DOHH2 (cell line): ENCODE measurements around the gene HOXC5.

Experiments
- H3F3A ChIP-seq: fragments of 200-600 bp; sonication (generic), shearing (Covaris generic); 2 replicates; pipeline ENCODE4 v1.6.0; 2016; ENCODE audit warnings: antibody characterized with exemption, mild to moderate bottlenecking; ENCODE audit not compliant: control insufficient read depth, insufficient read depth
- H3K27ac ChIP-seq: fragments of 200-600 bp; sonication (generic); 2 replicates; pipeline ENCODE4 v1.5.1; 2014; ENCODE audit warnings: low read depth, mild to moderate bottlenecking, low read length, moderate library complexity
- H3K27me3 ChIP-seq: fragments of 200-600 bp; sonication (generic); 2 replicates; pipeline ENCODE4 v1.6.1; 2014; ENCODE audit warnings: mild to moderate bottlenecking, low read length, mixed read lengths; ENCODE audit not compliant: control insufficient read depth
- H3K36me3 ChIP-seq: fragments of 200-600 bp; sonication (generic); 2 replicates; pipeline ENCODE4 v1.6.1; 2014; ENCODE audit warnings: mild to moderate bottlenecking, low read length, moderate library complexity, mixed read lengths; ENCODE audit not compliant: control insufficient read depth
- H3K4me1 ChIP-seq: fragments of 200-600 bp; sonication (generic); 2 replicates; pipeline ENCODE4 v1.6.1; 2014; ENCODE audit warnings: mild to moderate bottlenecking, low read length, mixed read lengths; ENCODE audit not compliant: control insufficient read depth
- H3K4me2 ChIP-seq: fragments of 200-600 bp; sonication (generic); 2 replicates; pipeline ENCODE4 v1.6.0; 2014; ENCODE audit warnings: mild to moderate bottlenecking, low read length, moderate library complexity
- H3K4me3 ChIP-seq: fragments of 200-600 bp; sonication (generic); 2 replicates; pipeline ENCODE4 v1.5.1; 2014; ENCODE audit warnings: mild to moderate bottlenecking, low read length, mixed read lengths
- H3K79me2 ChIP-seq: fragments of 200-600 bp; sonication (generic); 2 replicates; pipeline ENCODE4 v1.6.1; 2014; ENCODE audit warnings: mild to moderate bottlenecking, low read length, mixed read lengths; ENCODE audit not compliant: control insufficient read depth
- H3K9me2 ChIP-seq: fragments of 200-600 bp; sonication (generic); replicated peaks from 2 replicates; pipeline ENCODE4 v1.6.1; 2014; ENCODE audit warnings: mild to moderate bottlenecking, low read length, mixed read lengths; ENCODE audit not compliant: control insufficient read depth
- H3K9me3 ChIP-seq: fragments of 200-600 bp; sonication (generic); 2 replicates; pipeline ENCODE4 v1.6.1; 2014; ENCODE audit warnings: antibody characterized with exemption, low read length, mixed read lengths; ENCODE audit not compliant: control insufficient read depth, insufficient read depth
- H4K20me1 ChIP-seq: fragments of 200-600 bp; sonication (generic); 2 replicates; pipeline ENCODE4 v1.6.0; 2014; ENCODE audit warnings: low read depth, mild to moderate bottlenecking, antibody characterized with exemption, low read length, moderate library complexity; ENCODE audit not compliant: control insufficient read depth, insufficient read depth
- EZH2phosphoT487 ChIP-seq: fragments of 200-600 bp; sonication (generic); IDR thresholded peaks from 2 replicates; pipeline ENCODE4 v1.6.1; 2017; ENCODE audit warnings: borderline replicate concordance, mild to moderate bottlenecking, antibody characterized with exemption, low read length, moderate library complexity, mixed read lengths
- TF ChIP-seq, protein P1 (sequence below): fragments of 200-600 bp; sonication (generic); IDR thresholded peaks from one replicate; pipeline ENCODE4 v1.5.1; 2014; ENCODE audit warnings: antibody characterized with exemption, mild to moderate bottlenecking, low read depth, low read length; ENCODE audit not compliant: poor library complexity, severe bottlenecking

HOXC5 gene

DNA sequence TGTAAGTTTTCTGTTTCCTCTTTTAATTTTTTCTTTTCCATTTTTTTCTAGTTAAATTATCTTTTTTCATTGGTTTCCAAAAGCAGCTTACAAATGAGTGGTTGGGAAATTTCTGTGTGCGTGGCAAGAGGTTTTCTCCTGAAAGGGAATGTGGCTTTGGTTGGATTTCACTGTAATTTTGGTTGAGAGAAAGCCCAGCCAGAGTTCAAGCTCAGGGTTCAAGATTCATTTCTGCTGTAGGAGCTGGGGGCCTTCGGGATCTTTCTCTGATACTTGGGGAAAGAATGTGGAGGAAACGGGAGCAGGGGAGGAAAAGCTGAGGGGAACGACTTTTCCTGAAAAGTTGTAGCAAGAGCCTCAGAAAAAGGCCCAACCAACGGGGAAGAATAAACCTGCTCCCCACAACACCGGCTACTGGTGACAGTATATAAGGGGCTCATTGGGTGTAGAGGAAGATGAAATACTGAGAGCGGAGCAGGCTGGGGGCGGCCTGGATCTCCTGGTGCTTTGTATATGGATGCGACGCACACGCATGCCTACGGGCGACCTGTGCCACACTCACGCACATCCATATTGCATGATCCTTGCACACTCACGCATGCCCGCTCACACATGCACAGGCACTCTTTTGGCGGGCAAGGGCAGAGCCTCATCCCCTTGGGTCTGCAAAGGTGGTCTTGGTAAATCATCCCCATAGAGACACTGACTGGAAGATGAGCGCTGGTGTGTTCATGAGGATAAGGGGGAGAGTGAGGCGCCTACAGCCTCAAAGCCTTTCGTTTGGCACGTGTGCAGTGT, 46.0 kb upstream of the HOXC5 start:
- Histone ChIP-seq H4K20me1 (peaks cover 6% of the 10 kb centered on the region; the same call in 1 of the 2 replicates), H3K27me3 (peaks cover 89% of the 10 kb centered on the region), H3K27ac (no peak overlapping the region), H3K4me1 (peaks cover 55% of the 10 kb centered on the region), H3K4me2 (no peak overlapping the region), H3K4me3 (no peak overlapping the region), H3F3A (0 out of 2 replicates have a peak, but pooled peaks cover 2% of the 10 kb centered on the region), H3K79me2 (no peaks in the 10 kb centered on the region), H3K9me3 (no peaks in the 10 kb centered on the region), H3K36me3 (no peaks in the 10 kb centered on the region), H3K9me2 (no peaks in the 10 kb centered on the region)
- TF ChIP-seq, protein P1, sequence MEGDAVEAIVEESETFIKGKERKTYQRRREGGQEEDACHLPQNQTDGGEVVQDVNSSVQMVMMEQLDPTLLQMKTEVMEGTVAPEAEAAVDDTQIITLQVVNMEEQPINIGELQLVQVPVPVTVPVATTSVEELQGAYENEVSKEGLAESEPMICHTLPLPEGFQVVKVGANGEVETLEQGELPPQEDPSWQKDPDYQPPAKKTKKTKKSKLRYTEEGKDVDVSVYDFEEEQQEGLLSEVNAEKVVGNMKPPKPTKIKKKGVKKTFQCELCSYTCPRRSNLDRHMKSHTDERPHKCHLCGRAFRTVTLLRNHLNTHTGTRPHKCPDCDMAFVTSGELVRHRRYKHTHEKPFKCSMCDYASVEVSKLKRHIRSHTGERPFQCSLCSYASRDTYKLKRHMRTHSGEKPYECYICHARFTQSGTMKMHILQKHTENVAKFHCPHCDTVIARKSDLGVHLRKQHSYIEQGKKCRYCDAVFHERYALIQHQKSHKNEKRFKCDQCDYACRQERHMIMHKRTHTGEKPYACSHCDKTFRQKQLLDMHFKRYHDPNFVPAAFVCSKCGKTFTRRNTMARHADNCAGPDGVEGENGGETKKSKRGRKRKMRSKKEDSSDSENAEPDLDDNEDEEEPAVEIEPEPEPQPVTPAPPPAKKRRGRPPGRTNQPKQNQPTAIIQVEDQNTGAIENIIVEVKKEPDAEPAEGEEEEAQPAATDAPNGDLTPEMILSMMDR = no peak
- TF ChIP-seq EZH2phosphoT487 = no peak

DNA sequence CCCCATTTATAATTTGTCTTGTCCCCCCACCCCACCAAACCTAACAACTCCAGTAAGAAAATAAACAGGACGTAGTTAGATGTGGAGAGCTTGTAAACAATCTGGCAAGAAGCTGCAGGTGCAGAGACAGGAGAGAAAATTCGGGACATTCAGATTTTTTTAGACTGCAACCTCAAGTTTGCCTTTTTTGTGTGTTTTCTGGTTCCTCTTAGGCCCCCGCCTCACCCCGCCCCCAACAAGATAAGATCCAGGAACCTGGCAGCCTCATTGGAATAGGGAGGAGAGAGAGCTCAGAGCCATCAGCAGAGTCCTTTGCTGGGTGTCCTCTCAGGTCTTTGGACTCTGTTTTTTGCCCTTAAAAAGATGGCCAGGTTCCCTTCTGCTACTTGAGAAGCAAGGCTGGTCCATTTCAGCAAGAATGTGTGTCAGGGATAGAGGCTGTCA, 45.0 kb upstream of the HOXC5 start:
- no peaks in the 10 kb centered on the region for H3K9me2 ChIP-seq
- H3K4me3 ChIP-seq = no peak overlapping the region
- TF ChIP-seq, protein P1 = no peak
- 0 out of 2 replicates have a peak, but pooled peaks have one; percentile 53 for TF ChIP-seq EZH2phosphoT487
- H3K79me2 ChIP-seq = no peaks in the 10 kb centered on the region
- no peak overlapping the region for H3K27ac ChIP-seq
- H3K36me3 ChIP-seq = no peaks in the 10 kb centered on the region
- 0 out of 2 replicates have a peak, but pooled peaks cover 2% of the 10 kb centered on the region for H3F3A ChIP-seq
- H4K20me1 ChIP-seq = peaks cover 6% of the 10 kb centered on the region; the same call in 1 of the 2 replicates
- H3K27me3 ChIP-seq = peaks cover 92% of the 10 kb centered on the region
- no peak overlapping the region for H3K4me2 ChIP-seq
- peaks cover 55% of the 10 kb centered on the region for H3K4me1 ChIP-seq
- H3K9me3 ChIP-seq = no peaks in the 10 kb centered on the region

DNA sequence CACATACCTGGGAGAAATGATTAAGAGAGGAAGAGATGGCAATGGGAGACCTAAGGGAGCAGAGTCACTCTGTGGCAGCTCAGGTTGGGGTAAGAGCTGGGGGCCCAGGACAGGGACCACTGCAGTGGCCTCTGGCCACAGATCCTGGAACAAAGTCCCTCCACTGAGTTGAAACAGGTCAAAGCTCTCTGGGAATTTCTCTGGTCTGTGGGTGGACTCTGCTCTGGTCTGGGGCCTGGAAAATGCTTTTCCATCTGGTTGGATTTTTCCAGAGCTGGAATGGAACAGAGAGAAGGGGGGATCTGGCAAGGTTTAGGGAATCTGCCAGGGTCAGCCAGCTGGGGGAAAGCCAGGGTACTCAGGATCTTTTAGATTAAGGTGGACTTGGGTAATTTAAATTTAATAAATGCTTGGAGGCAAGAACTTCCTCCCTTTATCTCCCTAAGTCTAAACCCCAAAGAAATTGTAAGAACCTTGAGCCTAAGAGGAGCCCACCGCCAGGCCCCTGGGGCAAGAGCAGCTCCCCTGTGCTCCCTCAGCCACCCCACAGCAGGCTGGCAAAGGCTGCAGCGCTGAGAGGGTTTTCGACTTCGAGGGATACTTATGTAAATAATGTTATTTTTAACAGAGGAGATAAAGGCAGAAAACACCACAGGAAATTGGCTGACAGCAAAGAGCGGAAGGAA, 44.2 kb upstream of the HOXC5 start:
- H3K4me1 ChIP-seq = peaks cover 50% of the 10 kb centered on the region
- H3K4me3 ChIP-seq = peak overlapping the region; percentile 21; the same call in 1 of the 2 replicates
- H3K27me3 ChIP-seq = peaks cover 92% of the 10 kb centered on the region
- no peaks in the 10 kb centered on the region for H3K9me2 ChIP-seq
- no peaks in the 10 kb centered on the region for H3K9me3 ChIP-seq
- no peak overlapping the region for H3K27ac ChIP-seq
- H4K20me1 ChIP-seq = peaks cover 6% of the 10 kb centered on the region; the same call in 1 of the 2 replicates
- no peaks in the 10 kb centered on the region for H3K36me3 ChIP-seq
- H3F3A ChIP-seq = 0 out of 2 replicates have a peak, but pooled peaks cover 2% of the 10 kb centered on the region
- TF ChIP-seq, protein P1 = no peak
- no peak for TF ChIP-seq EZH2phosphoT487
- peak overlapping the region; percentile 63 for H3K4me2 ChIP-seq
- no peaks in the 10 kb centered on the region for H3K79me2 ChIP-seq
